ENCODE measurements around the gene CDH9. TPM values are rescaled to one million over a fixed set of nuclear protein-coding genes. Genes with fewer than 3 reads are reported as not detected.

The CDH9 gene
- not detected in 2 replicates for total RNA-seq

- no peaks in the 10 kb centered on the region for H3K36me3 ChIP-seq (ENCODE audit: insufficient read depth, low read length)
- H3K27me3 ChIP-seq (ENCODE audit: insufficient read depth, low read length) = no peaks in the 10 kb centered on the region
- H3K9me3 ChIP-seq (ENCODE audit: low read depth, low read length) = no peaks in the 10 kb centered on the region
- no peaks in the 10 kb centered on the region for H4K20me1 ChIP-seq (ENCODE audit: insufficient read depth, low read length)
- TF ChIP-seq CTCF (IDR thresholded peaks at IDR 0.05; ENCODE audit: extremely low read depth, low read depth, low read length) = no peak
- no peak within 1 kb of the TSS for H3K27ac ChIP-seq (ENCODE audit: low read depth, low read length)
- H3K4me2 ChIP-seq (ENCODE audit: insufficient read depth, low read length) = peak within 1 kb of the TSS; percentile 20
- H3K4me3 ChIP-seq (ENCODE audit: insufficient read depth, low read length) = peak within 1 kb of the TSS; percentile 27
- no peaks in the 10 kb centered on the region for H3K4me1 ChIP-seq (ENCODE audit: insufficient read depth, low read length)
- DNase-seq (ENCODE audit: insufficient read length, low spot score, missing footprints) = no peak
- peak within 1 kb of the TSS; percentile 18 for H2AFZ ChIP-seq (ENCODE audit: low read length)
- no peaks in the 10 kb centered on the region for H3K79me2 ChIP-seq (ENCODE audit: insufficient read depth, low read length)
Measured at GRCh38 chr5:27038476-27038875, at the start of gene CDH9. TSS of gene CDH9 (minus strand) at chr5:27038586. CDS start at chr5:26988333, 50,253 bp downstream.

- H3K27me3 ChIP-seq (ENCODE audit: insufficient read depth, low read length) = no peaks in the 10 kb centered on the region
- H2AFZ ChIP-seq (ENCODE audit: low read length) = no peak overlapping the region
- H3K4me3 ChIP-seq (ENCODE audit: insufficient read depth, low read length) = no peak overlapping the region
- TF ChIP-seq CTCF (IDR thresholded peaks at IDR 0.05; ENCODE audit: extremely low read depth, low read depth, low read length) = no peak
- H3K27ac ChIP-seq (ENCODE audit: low read depth, low read length) = no peak overlapping the region
- no peaks in the 10 kb centered on the region for H3K9me3 ChIP-seq (ENCODE audit: low read depth, low read length)
- no peaks in the 10 kb centered on the region for H3K36me3 ChIP-seq (ENCODE audit: insufficient read depth, low read length)
- H3K4me1 ChIP-seq (ENCODE audit: insufficient read depth, low read length) = no peaks in the 10 kb centered on the region
- no peaks in the 10 kb centered on the region for H3K79me2 ChIP-seq (ENCODE audit: insufficient read depth, low read length)
- no peak overlapping the region for H3K4me2 ChIP-seq (ENCODE audit: insufficient read depth, low read length)
- DNase-seq (ENCODE audit: insufficient read length, low spot score, missing footprints) = no peak
- no peaks in the 10 kb centered on the region for H4K20me1 ChIP-seq (ENCODE audit: insufficient read depth, low read length)
Measured at GRCh38 chr5:27087747-27088146, 49.4 kb upstream of the CDH9 start.

- Histone ChIP-seq H3K4me1 (ENCODE audit: insufficient read depth, low read length) (no peaks in the 10 kb centered on the region), H4K20me1 (ENCODE audit: insufficient read depth, low read length) (no peaks in the 10 kb centered on the region), H2AFZ (ENCODE audit: low read length) (no peak overlapping the region), H3K27ac (ENCODE audit: low read depth, low read length) (no peak overlapping the region), H3K9me3 (ENCODE audit: low read depth, low read length) (no peaks in the 10 kb centered on the region), H3K4me2 (ENCODE audit: insufficient read depth, low read length) (no peak overlapping the region), H3K4me3 (ENCODE audit: insufficient read depth, low read length) (no peak overlapping the region), H3K36me3 (ENCODE audit: insufficient read depth, low read length) (no peaks in the 10 kb centered on the region), H3K79me2 (ENCODE audit: insufficient read depth, low read length) (no peaks in the 10 kb centered on the region), H3K27me3 (ENCODE audit: insufficient read depth, low read length) (no peaks in the 10 kb centered on the region)
- TF ChIP-seq CTCF (IDR thresholded peaks at IDR 0.05; ENCODE audit: extremely low read depth, low read depth, low read length) = no peak
- DNase-seq (ENCODE audit: insufficient read length, low spot score, missing footprints) = no peak
Measured at GRCh38 chr5:27083449-27084415, 45.3 kb upstream of the CDH9 start.

- Histone ChIP-seq H3K36me3 (ENCODE audit: insufficient read depth, low read length) (no peaks in the 10 kb centered on the region), H2AFZ (ENCODE audit: low read length) (no peak overlapping the region), H3K9me3 (ENCODE audit: low read depth, low read length) (no peaks in the 10 kb centered on the region), H3K79me2 (ENCODE audit: insufficient read depth, low read length) (no peaks in the 10 kb centered on the region), H3K4me3 (ENCODE audit: insufficient read depth, low read length) (no peak overlapping the region), H4K20me1 (ENCODE audit: insufficient read depth, low read length) (no peaks in the 10 kb centered on the region), H3K4me1 (ENCODE audit: insufficient read depth, low read length) (no peaks in the 10 kb centered on the region), H3K27me3 (ENCODE audit: insufficient read depth, low read length) (no peaks in the 10 kb centered on the region), H3K4me2 (ENCODE audit: insufficient read depth, low read length) (no peak overlapping the region), H3K27ac (ENCODE audit: low read depth, low read length) (no peak overlapping the region)
- no peak for DNase-seq (ENCODE audit: insufficient read length, low spot score, missing footprints)
- no peak for TF ChIP-seq CTCF (IDR thresholded peaks at IDR 0.05; ENCODE audit: extremely low read depth, low read depth, low read length)
Measured at GRCh38 chr5:27080147-27080546, 41.8 kb upstream of the CDH9 start.
